Thoracic aorta (tissue), 2 donors: ENCODE data around the gene C15orf61. TPM values are rescaled to one million over a fixed set of nuclear protein-coding genes. Genes with fewer than 3 reads are reported as not detected.
A peak's percentile ranks its signal among the peaks of the same experiment; 100 is the strongest.

Experiments used
- ATAC-seq: fragments of 150-250 bp; one replicate; pipeline ENCODE4 v1.8.0; 2017; ENCODE audit warnings: low read depth; ENCODE audit not compliant: insufficient number of reproducible peaks, low FRiP score
- DNase-seq: peaks from one replicate; pipeline ENCODE4 v3.0.0-alpha.2; 2020; ENCODE audit warnings: low spot score
- H3K27ac ChIP-seq, 2 donors: fragments of 200-600 bp; sonication (generic); 1 replicate in 1 of 2; 2 replicates in 1 of 2; pipeline ENCODE4 v1.5.1; 2016; ENCODE audit warnings: mild to moderate bottlenecking in 2 of 2, moderate library complexity in 2 of 2
- H3K27me3 ChIP-seq: fragments of 200-600 bp; sonication (generic); replicated peaks from 2 replicates; pipeline ENCODE4 v1.6.0; 2016; ENCODE audit warnings: mild to moderate bottlenecking; ENCODE audit not compliant: insufficient read depth
- H3K36me3 ChIP-seq: fragments of 200-600 bp; sonication (generic); one replicate; pipeline ENCODE4 v1.5.1; 2016
- H3K4me1 ChIP-seq, 2 donors: fragments of 200-600 bp; sonication (generic); 1 replicate in 1 of 2; 2 replicates in 1 of 2; pipeline versions ENCODE4 v1.5.1 to v1.6.0; 2016; ENCODE audit warnings: low read depth in 2 of 2, mild to moderate bottlenecking in 1 of 2; ENCODE audit not compliant: control insufficient read depth in 1 of 2
- H3K4me3 ChIP-seq: fragments of 200-600 bp; sonication (generic); 2 replicates; pipeline ENCODE4 v1.5.1; 2016; ENCODE audit warnings: mild to moderate bottlenecking
- H3K9me3 ChIP-seq: fragments of 200-600 bp; sonication (generic); 2 replicates; pipeline ENCODE4 v1.5.1; 2016
- total RNA-seq, 2 donors: library from RNA; depleted of rRNA; stranded (reverse); fragments of >200 nt; gene quantifications; one replicate each; pipeline versions ENCODE4 v1.1.0 to v1.2.3, GENCODE V29; 2016
- TF ChIP-seq, protein P1 (sequence below): fragments of 200-600 bp; sonication (generic); IDR thresholded peaks from one replicate; pipeline ENCODE4 v1.5.1; 2019; ENCODE audit warnings: antibody characterized with exemption

Gene C15orf61
- total RNA-seq = 1 to 10 TPM; 1.6 to 4.5 TPM

DNA sequence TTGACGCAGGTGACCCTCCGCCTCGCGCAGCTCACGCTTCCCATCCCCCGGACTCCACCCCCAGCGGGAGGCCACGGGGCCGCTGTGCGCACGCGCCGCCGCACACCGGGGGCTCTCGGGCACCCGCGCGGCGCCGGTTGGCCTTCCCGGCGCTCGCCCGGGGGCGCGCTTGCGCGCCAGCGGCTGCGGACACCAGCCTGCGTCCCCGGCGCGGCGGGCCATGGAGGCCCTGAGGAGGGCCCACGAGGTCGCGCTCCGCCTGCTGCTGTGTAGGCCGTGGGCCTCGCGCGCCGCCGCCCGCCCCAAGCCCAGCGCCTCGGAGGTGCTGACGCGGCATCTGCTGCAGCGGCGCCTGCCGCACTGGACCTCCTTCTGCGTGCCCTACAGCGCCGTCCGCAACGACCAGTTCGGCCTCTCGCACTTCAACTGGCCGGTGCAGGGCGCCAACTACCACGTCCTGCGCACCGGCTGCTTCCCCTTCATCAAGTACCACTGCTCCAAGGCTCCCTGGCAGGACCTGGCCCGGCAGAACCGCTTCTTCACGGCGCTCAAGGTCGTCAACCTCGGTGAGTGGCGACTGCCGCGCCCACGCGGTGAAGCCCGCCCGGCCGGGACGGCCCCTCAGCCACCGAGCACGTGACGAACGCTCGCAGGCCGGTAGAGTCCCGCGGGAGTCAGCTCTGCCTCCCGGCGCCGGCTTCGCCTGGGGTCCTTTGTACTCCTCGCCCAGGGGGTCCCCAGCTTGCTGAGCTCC is at the start of gene C15orf61:
C15orf61 (plus strand) TSS at position 103 of the 754 bp plus-strand sequence; CDS start at position 221, 118 bp downstream.
- H3K36me3 ChIP-seq = no peaks in the 10 kb centered on the region
- H3K4me3 ChIP-seq = peak within 1 kb of the TSS; percentile 76
- ATAC-seq (peak; percentile 81), DNase-seq (no peak)
- H3K27ac ChIP-seq = peak within 1 kb of the TSS; percentile 90 to 91
- H3K4me1 ChIP-seq = peaks cover 16 to 23% of the 10 kb centered on the region in 2 donors
- no peaks in the 10 kb centered on the region for H3K9me3 ChIP-seq
- TF ChIP-seq, protein P1, sequence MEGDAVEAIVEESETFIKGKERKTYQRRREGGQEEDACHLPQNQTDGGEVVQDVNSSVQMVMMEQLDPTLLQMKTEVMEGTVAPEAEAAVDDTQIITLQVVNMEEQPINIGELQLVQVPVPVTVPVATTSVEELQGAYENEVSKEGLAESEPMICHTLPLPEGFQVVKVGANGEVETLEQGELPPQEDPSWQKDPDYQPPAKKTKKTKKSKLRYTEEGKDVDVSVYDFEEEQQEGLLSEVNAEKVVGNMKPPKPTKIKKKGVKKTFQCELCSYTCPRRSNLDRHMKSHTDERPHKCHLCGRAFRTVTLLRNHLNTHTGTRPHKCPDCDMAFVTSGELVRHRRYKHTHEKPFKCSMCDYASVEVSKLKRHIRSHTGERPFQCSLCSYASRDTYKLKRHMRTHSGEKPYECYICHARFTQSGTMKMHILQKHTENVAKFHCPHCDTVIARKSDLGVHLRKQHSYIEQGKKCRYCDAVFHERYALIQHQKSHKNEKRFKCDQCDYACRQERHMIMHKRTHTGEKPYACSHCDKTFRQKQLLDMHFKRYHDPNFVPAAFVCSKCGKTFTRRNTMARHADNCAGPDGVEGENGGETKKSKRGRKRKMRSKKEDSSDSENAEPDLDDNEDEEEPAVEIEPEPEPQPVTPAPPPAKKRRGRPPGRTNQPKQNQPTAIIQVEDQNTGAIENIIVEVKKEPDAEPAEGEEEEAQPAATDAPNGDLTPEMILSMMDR = no peak
- H3K27me3 ChIP-seq = no peaks in the 10 kb centered on the region

DNA sequence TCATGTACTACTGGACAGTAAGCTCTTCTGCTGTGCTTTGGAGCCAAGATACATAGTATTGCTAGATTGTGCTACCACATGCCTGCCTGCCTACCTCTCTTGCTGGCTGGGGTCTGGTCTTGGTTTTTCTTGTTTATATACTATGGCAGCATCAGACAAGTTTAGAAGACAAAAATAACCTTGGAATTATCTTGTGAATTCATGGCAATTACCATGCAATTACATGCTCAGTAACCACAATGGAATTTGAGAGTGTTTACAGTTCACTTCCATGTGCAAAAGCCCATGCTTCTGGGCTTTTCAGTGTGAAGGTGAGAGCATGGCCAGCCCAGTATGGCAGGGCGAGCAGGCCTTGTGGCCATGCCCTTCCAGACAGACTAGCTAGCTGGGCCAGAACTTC is 48.0 kb upstream of the C15orf61 start:
- DNase-seq = no peak
- ATAC-seq = no peak
- no peaks in the 10 kb centered on the region for H3K9me3 ChIP-seq
- no peak overlapping the region for H3K4me3 ChIP-seq
- H3K36me3 ChIP-seq = no peaks in the 10 kb centered on the region
- H3K27me3 ChIP-seq = no peaks in the 10 kb centered on the region
- TF ChIP-seq, protein P1 = no peak
- H3K4me1 ChIP-seq = no peaks in the 10 kb centered on the region
- no peak overlapping the region for H3K27ac ChIP-seq

DNA sequence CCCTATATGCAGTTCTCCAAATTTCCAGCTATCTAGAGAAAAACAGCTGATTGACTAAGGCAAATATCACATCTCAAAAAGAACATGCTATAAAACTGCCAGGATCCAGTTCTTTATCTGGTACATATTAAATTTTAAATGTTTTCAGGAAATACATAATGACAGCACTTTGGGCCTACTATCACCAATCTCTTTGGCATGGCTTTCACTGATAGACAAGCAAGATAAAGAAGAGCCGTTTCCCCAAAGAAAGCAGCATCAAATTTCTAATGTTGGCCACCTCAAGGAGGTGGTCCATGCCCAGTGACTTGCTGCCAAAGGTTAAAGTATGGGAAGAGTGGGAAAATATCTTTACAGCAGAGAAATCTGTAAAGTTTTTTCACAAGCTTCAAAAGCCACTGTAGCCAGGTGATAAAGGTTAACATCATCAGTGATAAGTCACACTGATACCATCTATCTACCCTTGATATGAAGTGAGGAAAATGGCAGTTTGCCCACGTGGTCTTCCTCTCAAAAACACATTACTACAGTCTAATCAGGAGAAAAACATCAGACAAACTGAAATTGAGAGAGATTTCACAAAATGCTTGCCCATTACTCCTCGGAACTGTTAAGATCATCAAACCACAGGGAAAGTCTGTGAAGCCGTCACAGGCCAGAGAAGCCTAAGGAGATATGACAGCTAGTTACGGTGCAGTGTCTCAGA is 46.4 kb upstream of the C15orf61 start:
- Histone ChIP-seq H3K4me1 (no peaks in the 10 kb centered on the region), H3K27me3 (no peaks in the 10 kb centered on the region), H3K27ac (no peak overlapping the region), H3K4me3 (no peak overlapping the region), H3K36me3 (no peaks in the 10 kb centered on the region), H3K9me3 (no peaks in the 10 kb centered on the region)
- ATAC-seq (no peak), DNase-seq (no peak)
- TF ChIP-seq, protein P1 = no peak

DNA sequence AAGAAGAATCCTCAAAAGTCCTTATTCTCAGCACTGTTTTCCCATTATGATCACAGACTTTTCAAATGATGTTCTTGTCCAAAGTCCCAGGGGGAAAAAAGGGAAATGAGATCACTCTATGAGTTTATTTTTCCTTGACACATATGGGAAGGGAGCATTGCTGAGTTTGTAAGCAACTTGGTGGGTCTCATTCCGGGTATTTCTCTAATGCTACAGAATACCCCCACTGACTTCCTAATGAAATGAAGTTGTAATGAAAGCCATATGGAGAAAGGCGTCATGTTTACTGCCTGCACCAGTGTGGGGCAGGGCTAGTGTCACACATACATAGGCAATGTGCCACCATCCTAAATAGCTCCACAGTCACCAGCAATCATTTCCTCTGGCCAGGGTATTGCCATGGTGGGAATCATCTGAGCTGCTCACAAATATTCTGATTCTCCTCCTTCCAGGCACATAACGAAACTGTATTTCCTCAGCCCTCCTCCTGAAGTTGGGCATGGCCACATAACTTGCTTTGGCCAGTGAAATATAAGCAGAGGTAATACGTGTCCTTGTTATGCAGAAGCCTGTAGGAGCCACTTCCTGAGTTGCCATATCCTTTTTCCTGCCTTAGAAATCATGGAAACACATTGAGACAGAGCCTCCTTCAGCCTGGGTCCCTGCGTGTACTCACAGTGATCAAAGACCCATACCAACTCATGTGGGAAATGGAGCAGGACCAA is 41.0 kb upstream of the C15orf61 start:
- no peak for ATAC-seq
- Histone ChIP-seq H3K36me3 (no peaks in the 10 kb centered on the region), H3K27ac (no peak overlapping the region), H3K9me3 (no peaks in the 10 kb centered on the region), H3K4me1 (no peaks in the 10 kb centered on the region), H3K4me3 (no peak overlapping the region), H3K27me3 (no peaks in the 10 kb centered on the region)
- TF ChIP-seq, protein P1 = no peak
- DNase-seq = no peak

DNA sequence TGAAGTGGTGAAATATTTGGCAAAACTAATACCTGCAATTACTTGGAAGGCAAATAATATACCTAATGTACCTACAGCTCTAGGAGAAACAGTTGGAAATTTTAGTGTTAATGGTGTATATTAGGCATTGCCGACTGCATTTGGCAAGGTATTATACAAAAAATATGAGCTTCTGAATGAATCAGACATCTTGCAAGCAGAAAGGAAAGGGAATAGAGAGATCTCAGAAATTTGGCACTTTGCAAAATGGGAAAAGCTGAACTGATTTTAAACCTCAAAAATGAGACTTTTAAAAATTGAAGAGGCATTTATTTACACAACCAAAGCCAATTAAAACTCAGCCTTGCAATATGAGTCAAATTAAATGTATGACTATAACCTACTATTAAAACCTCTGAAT is 40.2 kb upstream of the C15orf61 start:
- Histone ChIP-seq H3K36me3 (no peaks in the 10 kb centered on the region), H3K27ac (no peak overlapping the region), H3K4me3 (no peak overlapping the region), H3K9me3 (no peaks in the 10 kb centered on the region), H3K4me1 (no peaks in the 10 kb centered on the region), H3K27me3 (no peaks in the 10 kb centered on the region)
- ATAC-seq (no peak), DNase-seq (no peak)
- TF ChIP-seq, protein P1 = no peak
